ENCODE data around the gene LMNTD1.
"Not testable (repeated sequence)": the region's sequence is repeated elsewhere in the genome, so short reads cannot be mapped to it uniquely, and the experiment has no call there.

The LMNTD1 gene, protein sequence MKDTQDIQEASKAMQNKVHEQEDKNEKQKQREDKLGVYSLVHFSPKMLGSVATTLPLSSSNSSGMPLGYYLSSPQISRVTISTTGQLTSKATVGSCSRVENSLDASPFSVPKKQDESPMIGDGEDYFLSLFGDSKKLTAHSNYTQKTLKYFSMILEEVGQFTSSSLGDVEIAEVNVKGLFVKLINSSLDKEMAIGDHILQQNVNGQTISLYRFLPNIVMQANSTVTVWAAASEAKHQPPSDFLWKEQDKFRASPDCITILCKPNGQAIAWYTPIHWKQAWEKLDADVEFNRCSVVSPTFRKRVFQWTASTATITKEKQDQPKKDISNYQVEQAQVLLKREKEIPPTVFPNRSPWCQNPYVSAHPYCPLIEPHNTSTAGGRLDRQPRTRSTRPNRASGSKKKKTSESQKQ

DNA sequence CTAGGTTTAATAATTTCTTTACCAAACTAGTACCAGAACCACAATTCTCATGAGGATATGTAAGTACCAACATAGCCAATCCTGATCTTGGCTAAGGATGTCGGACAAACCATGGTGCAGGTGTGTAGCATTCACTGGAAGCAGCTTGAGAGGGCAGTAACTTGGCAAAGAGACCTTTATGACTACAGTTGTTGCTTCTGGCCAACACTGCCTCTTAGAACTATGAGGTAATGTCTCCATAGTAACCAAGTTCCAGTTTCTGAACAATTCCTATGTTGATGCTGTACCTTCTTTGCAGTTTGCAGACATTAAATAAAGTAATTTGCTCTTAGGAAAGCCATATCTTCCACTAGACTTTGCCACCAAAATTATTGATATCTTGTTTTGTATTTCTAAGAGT is at the start of gene LMNTD1:
LMNTD1 (minus strand) TSS at position 186 of the 400 bp plus-strand sequence. CDS start 324 bp downstream, outside the sequence.
- peak; percentile 56 for DNase-seq (ENCODE audit: low read depth)
- TF ChIP-seq, protein P1, sequence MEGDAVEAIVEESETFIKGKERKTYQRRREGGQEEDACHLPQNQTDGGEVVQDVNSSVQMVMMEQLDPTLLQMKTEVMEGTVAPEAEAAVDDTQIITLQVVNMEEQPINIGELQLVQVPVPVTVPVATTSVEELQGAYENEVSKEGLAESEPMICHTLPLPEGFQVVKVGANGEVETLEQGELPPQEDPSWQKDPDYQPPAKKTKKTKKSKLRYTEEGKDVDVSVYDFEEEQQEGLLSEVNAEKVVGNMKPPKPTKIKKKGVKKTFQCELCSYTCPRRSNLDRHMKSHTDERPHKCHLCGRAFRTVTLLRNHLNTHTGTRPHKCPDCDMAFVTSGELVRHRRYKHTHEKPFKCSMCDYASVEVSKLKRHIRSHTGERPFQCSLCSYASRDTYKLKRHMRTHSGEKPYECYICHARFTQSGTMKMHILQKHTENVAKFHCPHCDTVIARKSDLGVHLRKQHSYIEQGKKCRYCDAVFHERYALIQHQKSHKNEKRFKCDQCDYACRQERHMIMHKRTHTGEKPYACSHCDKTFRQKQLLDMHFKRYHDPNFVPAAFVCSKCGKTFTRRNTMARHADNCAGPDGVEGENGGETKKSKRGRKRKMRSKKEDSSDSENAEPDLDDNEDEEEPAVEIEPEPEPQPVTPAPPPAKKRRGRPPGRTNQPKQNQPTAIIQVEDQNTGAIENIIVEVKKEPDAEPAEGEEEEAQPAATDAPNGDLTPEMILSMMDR (conservative IDR thresholded peaks at IDR 0.05; ENCODE audit: low read length) = no peak
- no peak within 1 kb of the TSS for H3K4me3 ChIP-seq (ENCODE audit: low read length)

DNA sequence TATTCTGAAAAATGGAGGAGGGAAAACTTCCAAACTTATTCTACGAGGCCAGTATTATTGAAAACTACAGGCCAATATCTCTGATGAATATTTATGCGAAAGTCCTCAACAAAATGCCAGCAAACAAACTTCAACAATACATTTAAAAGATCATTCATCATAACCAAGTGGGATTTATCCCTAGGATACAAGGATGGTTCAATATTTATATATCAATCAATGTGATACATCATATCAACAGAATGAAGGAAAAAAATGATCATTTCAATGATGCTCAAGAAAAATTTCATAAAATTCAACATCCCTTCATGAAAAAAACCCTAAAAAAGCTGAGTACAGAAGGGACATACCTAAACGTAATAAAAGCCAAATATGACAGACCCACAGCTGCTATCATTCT is 45.9 kb upstream of the LMNTD1 start:
- no peak overlapping the region for H3K4me3 ChIP-seq (ENCODE audit: low read length)
- DNase-seq (ENCODE audit: low read depth) = no peak
- TF ChIP-seq, protein P1 (conservative IDR thresholded peaks at IDR 0.05; ENCODE audit: low read length) = no peak

DNA sequence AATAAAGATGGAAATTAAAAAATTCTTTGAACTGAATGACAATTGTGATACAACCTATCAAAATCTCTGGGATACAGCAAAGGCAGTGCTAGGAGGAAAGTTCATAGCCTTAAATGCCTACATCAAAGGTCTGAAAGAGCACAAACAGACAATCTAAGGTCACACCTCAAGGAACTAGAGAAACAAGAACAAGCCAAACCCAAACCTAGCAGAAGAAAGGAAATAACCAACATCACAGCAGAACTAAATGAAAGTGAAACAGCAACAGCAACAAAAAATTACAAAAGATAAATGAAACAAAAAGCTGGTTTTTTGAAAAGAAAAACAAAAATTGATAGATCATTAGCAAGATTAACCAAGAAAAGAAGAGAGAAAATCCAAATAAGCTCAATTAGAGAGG is 42.4 kb upstream of the LMNTD1 start:
- not testable (repeated sequence) for DNase-seq (ENCODE audit: low read depth); H3K4me3 ChIP-seq (ENCODE audit: low read length)

DNA sequence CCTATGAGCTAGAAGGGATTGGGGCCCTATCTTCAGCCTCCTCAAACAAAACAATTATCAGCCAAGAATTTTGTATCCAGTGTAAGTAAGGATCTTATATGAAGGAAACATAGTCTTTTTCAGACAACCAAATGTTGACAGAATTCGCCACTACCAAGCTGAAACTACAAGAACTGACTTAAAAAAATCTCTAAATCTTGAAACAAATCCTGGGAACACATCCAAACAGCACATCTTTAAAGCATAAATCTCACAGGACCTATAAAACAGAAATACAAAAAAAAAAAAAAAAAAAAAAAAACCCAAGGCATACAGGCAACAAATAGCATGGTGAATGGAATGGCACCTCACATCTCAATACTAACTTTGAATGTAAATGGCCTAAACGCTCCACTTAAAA is 41.3 kb upstream of the LMNTD1 start:
- TF ChIP-seq, protein P1 (conservative IDR thresholded peaks at IDR 0.05; ENCODE audit: low read length) = no peak
- DNase-seq (ENCODE audit: low read depth) = peak; percentile 63
- H3K4me3 ChIP-seq (ENCODE audit: low read length) = no peak overlapping the region

DNA sequence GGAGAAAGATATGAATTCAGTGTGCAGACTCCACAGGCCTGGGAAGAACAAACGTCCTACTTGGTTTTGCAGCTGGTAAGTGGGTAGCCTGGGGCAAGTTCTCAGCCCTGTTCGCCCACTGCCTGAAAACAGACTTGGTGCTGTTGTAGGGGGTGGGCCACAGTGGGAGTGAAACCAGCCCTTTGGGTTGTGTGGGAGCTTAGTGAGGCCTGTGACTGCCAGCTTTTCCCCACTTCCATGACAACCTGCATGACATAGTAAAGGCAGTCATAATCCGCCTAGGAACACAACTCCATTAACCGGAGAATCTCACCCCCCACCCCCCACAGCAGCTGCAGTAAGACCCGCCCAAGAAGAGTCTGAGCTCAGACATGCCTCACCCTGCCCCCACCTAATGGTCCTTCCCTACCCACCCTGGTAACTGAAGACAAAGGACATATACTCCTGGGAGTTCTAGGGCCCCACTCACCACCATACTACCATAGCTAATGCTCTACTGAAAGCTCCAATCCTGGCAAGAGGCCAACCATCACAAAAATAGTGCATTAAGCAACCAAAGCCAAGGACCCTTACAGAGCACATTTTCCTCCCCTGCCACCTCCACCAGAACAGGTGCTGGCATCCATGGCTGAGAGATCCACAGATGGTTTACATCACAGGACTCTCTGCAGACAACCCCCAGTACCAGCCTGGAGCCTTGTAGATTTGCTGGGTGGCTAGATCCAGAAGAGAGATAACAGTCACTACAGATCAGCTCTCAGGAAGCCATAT is 39.8 kb upstream of the LMNTD1 start:
- DNase-seq (ENCODE audit: low read depth) = no peak
- H3K4me3 ChIP-seq (ENCODE audit: low read length) = no peak overlapping the region
- TF ChIP-seq, protein P1 (conservative IDR thresholded peaks at IDR 0.05; ENCODE audit: low read length) = no peak

DNA sequence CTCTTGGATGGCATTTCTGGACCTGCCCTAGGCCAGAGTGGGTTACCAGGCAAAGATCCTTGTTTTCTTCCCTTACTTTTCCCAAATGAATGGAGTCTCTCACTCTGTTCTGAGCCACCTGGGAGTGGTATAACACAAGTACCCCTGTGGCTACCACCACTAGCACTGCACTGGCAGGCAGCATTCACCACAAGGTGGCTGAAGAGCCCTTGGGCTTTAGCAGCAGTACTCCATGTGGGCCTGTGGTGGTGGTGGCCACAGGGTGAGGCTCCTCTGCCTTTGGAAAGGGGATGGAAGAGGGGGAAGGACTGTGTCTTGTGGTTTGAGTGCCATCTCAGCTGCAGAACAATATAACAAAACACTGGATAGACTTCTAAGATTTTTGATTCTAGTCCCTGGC is 38.1 kb upstream of the LMNTD1 start:
- H3K4me3 ChIP-seq (ENCODE audit: low read length) = no peak overlapping the region
- TF ChIP-seq, protein P1 (conservative IDR thresholded peaks at IDR 0.05; ENCODE audit: low read length) = no peak
- no peak for DNase-seq (ENCODE audit: low read depth)

DNA sequence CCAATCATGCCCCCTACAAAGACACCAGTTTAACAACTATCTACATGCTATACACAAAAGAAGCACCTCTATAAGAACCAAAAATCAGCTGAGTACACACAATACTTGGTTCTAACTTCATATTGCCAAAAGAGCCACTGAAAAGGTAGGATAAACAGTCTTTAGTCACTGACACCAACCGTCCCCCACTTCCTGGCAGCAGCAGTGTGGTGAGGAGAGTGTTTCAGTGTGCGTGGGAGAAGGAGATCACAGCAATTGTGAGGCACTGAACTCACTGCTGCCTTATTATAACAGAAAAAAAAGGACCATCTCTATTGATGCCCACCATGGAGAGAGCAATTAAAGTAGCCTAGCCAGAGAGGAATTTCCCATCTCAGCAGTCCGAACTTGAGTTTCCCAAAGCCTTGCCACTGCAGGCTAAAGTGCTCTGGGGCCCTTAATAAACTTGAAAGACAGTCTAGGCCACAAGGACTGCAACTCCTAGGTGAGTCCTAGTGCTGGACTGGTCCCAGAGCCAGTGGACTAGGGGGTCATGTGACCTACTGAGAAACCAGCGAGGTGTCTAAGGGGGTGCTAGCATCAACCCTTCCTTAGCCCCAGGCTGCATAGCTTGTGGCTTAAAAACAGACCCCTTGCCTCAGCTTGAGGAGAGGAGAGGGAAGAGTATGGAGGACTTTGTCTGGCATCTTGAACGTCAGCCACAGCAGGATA is 37.1 kb upstream of the LMNTD1 start:
- H3K4me3 ChIP-seq (ENCODE audit: low read length) = no peak overlapping the region
- no peak for DNase-seq (ENCODE audit: low read depth)
- TF ChIP-seq, protein P1 (conservative IDR thresholded peaks at IDR 0.05; ENCODE audit: low read length) = no peak

All from AG10803 (cell line).